ENCODE results near the gene TBXT.
"Not testable (repeated sequence)": the region's sequence is repeated elsewhere in the genome, so short reads cannot be mapped to it uniquely, and the experiment has no call there.

TBXT gene

DNA sequence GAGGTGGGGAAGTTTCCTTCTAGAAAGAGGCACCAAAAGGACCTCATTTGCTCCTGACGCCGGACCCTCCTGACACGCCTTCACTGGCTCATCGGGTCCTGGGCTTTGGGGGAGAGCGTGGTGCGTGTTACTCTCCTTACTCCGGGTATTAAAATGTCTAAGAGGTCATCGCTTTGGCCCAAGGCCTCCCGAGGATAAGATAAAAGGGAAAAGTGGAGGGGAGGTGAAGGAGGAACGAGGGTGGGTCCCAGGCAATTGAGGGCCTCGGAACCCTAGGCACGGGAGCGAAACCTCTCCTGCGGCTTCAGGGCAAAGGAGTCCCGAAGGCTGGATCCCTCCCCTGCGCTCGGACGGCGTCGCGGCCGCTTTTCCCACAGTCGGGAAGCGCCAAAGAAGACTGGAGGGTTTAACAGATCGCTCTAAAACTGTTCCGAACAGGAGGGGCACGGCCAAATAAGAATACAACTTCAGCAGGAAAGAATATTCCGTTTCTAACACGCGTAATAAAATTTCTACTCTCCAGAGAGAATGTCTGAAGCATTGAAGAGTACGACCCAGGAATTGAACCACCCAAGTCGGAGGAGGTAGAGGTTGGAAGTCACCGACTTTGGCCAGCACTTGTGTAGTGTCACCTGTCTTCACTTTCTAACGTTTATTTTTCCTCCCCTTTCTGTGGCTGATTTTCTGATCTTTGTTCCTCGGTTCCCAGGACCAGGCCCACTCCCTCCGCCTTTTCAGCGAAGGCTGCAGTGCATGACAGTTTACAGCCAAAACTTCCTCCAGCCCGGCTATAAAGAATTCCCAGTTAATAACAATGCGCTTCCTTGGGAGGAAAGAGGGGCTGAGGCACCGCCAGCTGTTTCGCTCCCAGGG is 2.1 kb upstream of the TBXT start:
- DNase-seq: no peak

DNA sequence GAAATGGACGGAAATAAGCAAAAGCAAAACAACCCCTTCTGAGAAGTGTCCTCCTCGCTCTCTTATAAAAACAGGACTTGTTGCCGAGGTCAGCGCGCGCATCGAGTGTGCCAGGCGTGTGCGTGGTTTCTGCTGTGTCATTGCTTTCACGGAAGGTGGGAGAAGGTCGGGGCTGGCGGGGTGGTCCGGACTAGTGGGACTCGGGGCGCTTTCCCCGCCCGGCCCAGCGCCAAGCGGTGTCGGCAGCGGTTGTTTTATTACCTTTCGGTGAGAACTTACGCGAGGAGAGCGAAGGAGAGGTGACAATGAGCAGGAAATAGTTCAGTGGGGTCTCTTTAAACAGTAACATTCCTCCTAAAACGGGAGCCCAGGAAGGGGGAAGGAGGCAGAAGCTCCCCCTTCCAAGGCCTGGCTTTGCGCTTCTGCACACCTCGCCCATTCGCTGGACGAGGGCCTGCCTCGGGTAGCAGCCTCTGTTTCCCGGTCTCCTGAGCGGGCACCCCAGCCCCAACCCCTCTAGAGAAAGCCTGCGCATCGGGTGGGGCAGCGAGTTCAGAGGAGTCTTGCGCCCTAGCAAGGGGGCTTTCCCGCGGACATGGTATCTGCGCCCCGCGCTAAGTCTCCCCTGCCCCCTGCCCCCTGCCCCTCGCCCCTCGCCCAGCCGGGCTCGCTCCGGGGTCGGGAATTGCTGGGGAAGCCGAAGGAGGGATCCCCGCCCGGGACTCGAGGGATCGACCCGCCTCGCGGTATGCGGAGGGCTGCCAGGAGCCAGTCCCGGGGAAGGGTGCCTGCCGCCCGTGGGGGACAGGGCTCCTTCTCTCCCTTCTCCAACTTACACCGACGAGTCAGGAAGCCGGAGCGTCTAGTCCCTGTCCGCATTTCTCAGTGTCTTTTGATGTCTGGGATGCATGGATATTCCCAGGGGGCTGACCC is 1.2 kb upstream of the TBXT start:
- DNase-seq: no peak

DNA sequence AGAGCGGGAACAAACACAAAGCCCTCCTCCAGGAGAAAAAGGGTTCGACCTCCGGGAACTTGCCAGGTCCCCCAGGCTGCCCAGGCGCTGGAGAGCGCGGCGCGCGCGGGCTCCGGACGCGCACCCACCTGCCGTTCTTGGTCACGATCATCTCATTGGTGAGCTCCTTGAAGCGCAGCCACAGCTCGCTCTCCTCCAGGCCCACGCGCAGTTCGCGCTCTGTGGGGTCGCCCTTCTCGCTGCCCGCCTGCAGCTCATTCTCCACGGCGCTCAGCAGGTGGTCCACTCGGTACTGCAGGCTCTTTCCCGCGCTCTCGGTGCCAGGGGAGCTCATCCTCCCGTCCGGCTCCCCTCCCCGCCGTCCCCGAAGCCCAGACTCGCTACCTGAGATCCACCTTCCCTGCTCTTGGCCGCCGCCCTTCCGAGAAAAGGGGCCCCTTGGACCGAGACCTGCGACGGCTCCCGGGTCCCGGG is 356 bp downstream of the TBXT start:
- DNase-seq: no peak

DNA sequence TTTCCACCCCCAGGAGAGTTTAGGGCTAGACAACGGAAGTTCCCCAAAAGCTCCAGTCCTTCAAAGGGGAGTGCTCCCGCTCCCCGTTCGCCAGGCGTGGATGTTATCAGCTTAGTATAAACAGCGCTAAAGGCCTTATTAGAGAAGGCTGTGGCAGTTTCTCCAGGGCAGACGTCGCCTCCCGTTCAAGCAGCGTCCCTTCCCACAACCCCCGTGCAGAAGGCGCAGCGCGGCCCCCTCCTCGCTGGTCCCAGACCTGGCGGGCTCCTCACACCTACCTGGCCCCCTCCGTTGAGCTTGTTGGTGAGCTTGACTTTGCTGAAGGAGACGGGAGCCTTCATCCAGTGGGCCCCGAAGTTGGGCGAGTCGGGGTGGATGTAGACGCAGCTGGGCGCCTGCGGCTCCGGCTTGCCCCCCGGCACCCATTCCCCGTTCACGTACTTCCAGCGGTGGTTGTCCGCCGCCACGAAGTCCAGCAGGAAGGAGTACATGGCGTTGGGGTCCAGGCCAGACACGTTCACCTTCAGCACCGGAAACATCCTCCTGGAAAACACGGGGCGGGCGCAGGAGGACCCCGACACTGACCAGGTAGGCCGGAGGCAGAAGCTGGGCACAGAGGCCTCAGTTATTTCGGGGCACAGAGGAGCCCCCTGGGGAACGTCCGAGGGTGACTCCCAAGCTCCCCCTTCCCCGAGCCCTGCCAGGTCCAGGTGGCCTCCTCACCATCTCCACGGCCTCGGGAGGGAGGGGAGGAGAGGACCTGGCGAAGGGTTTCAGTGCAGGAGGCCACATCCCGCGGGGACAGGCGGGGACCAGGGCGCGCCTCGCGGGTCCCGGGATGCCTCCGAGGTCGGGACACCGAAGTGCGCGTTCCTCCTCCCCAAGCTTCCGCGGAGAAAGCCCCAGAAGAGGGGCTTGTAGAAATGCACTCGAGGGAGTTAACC is 1.1 kb downstream of the TBXT start:
- DNase-seq: no peak

DNA sequence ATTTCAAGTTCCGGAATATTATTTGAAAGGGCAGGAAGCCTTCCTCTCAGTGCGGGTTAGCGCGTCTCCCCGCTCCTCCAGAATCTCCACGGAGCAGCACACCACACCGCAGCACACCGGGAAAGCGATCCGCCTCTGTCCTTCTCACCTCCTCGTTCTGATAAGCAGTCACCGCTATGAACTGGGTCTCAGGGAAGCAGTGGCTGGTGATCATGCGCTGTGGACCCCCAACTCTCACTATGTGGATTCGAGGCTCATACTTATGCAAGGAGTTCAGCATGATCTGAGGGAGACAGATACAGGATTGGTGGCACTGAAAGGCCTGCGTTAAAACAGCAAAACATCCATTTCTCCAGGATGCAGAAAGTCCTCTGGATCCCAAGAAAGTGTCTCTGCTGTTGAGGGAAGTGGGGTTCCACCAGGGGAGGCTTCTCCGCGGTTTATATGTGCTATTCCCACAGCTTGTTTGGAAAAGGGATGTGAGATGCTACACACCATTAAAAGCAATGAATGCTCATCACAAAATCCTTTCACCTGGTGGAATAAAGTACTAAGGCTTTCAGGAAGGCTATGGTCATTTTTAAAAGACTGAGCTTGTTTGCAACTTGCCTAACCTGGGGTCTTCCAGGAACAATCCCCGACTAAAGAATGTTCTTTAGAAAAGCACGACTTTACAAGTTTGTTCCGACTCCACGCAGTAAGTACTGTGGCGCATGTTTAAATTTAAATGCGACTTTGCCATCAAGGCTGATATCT is 1.9 kb downstream of the TBXT start:
- DNase-seq: no peak

DNA sequence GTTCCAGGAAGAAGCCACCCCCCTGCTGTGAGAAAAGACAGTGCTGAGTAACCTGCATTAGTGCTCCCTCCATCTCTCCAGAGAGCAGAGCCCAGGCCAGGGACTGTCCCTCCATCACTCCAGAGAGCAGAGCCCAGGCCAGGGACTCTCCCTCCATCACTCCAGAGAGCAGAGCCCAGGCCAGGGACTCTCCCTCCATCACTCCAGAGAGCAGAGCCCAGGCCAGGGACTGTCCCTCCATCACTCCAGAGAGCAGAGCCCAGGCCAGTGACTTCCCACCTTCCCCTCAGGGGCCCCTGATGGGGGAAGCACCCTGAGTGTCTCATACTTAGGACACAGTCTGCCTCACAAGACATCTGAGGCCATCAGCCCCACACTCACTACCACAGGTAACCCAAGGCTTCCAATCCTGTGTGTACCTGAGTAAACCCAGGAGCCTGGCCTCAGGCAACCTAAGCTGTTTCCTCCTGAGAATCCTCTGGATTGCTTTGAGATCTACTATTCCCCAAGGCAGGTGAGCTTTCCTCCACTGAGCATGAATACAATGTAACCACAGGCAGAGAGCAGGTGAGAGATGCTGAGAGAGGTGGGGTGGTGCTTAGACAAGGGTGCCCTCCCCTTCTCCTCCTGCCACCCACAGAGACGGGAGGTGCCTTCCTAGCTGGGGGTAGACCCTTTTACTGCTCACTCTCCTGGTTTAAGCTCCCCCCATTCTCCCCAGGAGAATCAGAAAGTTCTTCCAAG is 4.9 kb downstream of the TBXT start:
- no peak for DNase-seq

DNA sequence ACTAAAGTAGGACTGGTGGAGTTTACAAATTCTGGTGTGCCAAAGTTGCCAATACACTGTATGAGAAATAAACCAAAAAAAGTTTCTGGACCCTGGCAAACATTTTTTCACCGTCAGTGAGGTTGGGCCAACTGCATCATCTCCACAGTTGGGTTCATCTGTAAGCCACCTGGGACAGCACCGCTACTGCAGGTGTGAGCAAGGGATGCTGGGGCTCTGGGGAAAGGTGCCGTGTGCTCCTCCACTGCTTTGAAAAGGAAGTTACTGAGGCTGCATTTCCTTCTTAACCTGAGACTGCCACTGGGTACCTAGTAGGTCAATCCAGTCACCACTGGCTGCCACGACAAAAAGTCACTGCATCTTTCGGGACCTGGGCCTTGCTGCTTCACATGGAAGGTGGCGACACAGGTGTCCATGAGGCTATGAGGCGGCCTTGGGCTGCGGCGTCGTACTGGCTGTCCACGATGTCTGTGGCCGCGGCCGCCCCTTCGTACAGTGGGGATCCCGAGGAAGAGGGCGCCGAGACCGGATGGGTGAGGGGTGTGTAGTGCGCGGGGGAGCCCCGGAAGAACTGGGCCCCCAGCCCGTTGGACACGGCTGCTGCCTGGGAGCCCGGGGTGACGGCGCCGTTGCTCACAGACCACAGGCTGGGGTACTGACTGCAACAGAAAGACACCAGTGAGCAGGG is 9.6 kb downstream of the TBXT start:
- DNase-seq: no peak

DNA sequence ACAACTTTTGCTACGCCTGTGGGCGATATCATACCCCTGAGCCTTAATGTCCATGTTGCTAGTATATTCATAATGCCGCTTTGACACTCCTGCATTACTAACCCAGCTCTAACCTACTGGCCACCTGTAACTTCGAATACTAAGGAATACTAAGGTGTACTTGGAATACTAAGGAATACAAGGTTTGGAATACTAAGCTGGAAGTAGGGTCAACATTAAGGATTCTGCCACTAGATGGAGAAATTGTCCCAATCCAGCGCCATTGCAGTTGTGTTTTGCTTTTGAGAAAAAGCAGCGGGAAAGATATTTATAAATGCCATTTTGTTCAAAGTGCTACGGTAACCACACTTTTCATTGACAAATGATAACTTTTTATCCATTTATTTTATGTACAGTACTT is 10.7 kb downstream of the TBXT start:
- DNase-seq: no peak

DNA sequence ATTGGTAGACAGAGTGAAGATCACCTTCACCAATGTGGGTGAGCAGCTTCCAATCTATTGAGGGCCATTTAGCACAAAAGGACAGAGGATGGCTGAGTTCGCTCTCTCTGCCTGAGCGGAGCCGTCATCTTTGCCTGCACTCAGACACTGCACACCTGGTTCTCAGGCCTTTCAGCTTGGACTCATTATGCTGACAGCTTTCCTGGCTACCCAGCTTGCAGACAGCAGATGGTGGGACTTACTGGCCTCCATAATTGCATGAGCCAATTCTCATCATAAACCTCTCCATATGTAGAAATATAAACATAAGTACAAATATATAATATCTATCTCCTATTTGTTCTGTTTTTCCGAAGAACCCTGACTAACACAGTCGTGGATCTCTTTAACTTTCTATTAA is 13.7 kb downstream of the TBXT start:
- DNase-seq: no peak

DNA sequence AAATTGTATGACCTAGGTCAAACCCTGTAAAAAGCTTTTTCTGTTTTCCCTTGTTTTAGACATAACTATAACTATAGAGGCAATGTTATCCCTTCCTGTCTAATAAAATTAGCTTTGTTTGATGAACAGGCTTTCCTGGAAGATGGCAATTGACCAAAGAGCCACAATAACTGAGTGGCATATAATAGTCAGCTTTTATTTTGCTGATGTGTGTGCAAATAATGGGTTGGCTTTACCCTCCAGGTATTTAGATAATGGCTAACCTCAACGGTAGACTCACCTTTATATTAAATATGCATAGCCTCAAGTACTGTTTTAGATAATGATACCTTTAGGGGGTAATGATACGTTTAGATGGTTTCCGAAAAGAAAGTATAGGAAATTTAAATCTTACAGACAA is 15.0 kb downstream of the TBXT start:
- no peak for DNase-seq

DNA sequence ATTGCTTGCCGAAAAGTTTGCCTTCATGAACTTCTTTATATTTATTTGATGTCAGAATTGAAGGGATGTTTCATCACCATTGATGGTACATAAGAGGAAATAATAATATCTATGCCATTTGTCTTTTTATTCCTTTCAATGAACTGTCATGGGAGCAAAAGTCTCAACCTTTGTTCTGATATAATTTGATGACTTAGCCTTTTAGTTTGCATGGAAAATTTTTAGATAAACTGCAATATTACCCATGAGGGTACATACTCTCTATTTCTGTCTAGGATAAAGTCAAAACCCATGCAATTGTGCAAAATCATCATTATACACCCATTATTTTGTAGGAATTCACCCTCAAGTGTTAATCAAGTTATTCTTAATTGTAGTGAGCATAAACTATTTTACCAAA is 15.9 kb downstream of the TBXT start:
- DNase-seq: no peak

DNA sequence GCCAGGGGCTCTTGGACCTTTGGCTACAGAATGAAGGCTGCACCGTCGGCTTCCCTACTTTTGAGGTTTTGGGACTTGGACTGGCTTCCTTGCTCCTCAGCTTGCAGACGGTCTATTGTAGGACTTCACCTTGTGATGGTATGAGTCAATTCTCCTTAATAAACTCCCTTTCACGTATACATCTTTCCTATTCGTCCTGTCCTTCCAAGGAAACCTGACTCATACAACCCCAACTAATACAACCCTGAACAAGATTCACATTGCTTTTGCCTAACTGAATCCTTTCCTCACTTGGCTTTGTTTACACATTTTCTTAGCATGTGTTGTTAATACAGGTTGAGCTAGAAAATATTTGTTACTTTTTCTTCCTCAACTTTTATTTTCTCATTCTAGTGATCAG is 21.9 kb downstream of the TBXT start:
- DNase-seq: no peak

DNA sequence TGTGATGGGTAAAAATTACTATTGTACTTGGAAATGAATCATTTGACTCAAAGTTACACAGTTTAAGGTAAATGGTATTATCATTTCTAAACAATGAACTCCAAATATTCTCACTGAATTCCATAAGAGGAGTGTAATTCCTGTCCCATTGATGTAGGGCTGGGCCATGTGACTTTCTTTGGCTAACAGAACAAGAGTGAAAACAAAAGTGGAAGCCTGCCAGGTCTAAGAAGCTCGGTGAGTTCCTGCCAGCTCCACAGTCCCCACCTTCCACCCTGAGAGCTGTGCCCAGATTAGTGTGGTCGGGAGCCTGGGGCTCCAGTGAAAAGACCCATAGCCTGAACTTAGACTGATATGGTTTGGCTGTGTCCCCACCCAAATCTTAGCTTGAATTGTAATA is 24.6 kb downstream of the TBXT start:
- DNase-seq: no peak

DNA sequence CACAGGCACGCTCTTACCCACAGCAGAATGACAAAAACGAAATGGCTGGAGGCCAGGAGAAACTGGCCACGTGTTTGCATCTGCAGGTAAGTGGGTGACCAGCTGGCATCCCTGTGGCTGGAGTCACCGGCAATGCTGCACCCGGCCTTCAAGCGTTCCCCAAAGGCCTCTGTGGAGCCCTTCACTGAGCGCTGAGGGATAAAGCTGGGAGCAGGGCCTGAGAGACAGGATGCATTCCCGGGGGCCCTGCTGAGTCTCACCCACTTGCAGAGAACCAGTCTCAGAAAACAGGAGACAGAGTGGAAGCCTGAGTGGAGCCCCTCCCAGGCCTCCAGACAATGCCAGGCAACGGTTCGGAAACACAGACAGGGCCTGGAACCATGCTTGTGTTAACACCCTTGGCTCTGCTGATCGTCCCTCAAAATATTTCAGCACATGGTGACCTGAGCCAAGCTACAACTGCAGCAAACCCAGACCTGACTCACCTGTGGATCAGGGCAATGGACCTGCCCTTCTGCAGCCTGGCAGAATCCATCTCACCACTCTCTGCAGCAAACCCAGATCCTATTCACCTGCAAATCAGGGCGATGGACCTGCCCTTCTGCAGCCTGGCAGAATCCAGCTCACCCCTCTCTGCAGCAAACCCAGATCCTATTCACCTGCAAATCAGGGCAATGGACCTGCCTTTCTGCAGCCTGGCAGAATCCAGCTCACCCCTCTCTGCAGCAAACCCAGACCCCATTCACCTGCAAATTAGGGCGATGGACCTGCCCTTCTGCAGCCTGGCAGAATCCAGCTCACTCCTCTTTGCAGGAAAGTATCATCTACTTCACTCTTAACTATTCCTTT is 39.8 kb downstream of the TBXT start:
- DNase-seq: no peak

DNA sequence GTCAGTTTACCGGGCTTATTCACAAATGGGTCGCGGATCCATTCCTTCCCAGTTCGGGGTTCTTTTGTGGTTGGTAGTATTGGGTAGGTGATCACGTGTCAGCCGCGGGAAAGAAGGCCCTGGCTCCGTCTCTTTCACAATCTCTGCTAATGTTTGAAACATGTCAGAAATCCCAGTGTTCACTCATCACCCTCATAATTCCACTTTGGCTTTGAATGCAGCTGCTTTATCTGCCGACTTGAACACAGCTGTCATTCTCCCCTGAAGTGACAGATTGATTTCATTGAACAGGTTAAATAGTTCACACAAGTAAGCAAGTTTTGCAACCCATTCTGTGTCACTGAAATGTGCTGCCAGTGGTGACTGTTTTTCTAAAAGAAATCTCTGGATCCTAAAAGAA is 44.5 kb downstream of the TBXT start:
- DNase-seq: not testable (repeated sequence)

DNA sequence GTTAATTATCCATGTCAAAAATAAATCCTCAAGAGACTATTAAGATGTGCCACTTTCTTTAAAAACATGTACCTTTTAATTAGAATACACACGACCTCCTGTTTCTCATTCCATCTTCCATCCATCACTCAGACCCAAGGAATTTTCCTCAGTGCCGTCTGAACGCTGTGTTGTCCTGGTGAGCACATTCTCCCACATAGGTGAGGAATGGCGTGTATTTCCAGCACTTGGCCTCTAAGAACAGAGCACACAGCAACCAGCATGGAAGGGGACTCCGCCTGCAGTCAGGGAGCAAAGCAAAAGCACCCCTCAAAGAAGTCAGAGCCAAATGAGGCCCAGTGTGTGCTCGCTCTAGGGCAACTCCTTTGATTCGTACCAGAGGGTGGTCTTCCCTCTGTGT is 45.9 kb downstream of the TBXT start:
- no peak for DNase-seq

DNA sequence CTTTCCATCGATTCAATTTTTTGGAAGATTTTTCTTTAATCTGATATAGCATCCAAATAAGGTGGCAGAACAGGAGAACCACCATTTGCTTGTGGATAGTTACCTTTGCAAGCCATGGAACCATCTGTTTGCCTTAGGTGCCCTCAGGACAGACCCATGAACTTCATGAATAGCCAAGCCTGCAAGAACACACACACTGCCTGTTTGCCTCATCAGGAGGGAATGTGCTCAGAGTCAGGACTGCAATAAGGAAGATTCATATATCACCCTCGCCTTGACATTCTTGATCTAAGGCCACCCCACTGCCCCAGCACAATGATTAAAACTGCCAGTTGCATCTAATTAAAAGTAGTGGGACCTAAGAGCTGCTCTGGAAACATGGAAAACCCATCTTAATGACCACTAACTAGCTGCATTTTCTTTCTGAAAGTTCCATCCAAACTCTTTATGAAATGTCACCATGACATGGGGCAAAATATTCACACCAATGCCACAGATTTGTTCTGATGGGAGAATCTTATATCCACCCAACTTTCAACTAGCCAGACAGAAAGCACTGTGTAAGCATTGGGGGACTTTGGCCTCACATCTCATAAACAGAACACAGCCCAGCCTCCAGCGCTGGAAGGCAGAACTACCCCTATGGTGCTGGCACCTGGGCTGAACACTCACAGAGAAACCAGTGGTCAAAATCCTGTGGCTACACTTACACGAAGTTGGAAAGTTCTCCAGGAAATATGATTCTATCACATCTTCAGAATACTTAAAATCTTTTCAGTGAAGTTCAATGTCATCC is 48.3 kb downstream of the TBXT start:
- no peak for DNase-seq

DNA sequence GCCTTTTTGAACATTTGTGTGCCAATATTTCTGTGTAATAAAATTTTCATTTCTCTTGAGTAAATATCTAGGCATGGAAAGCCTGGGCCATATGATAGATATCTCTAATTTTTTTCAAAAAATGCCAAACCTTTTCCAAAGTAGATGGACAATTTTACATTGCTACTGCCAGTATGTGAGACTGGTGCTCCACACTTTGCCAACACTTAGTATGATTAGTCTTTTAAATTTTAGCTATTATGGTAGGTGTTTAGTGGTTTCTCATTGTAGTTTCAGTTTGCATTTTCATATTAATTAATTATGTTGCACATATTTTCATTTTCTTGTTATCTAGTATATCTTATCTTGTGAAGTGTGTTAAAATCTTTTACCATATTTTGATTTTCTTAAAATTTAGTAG is 52.0 kb downstream of the TBXT start:
- no peak for DNase-seq

DNA sequence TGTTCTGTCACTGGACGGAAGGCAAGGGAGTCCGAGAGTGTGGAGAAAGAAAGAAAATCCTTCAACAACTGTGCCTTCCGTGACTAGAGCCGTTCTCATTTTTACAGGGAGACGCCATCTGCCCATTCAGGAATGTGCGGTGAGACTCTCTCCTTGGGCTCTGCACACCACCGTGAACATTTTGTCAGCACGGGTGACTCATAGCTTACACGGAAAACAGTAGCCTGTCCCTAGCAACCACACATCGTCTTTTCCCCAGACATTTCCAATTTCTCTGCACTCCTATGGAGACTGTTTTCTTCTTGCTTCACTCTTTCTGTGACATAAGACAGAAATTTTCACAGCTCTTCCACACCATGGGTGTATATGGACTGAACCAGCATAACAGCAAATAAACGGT is 55.1 kb downstream of the TBXT start:
- DNase-seq: no peak
